GM12892 (cell line): Measurements from ENCODE around the gene INPP5A.

Source experiments
- POLR2A ChIP-seq: IDR thresholded peaks from 2 replicates; pipeline ENCODE4 v1.6.1; 2011; ENCODE audit warnings: low read depth, low read length, control low read depth
- POLR2AphosphoS5 ChIP-seq: IDR thresholded peaks from 2 replicates; pipeline ENCODE4 v1.6.1; 2011; ENCODE audit warnings: low read depth, low read length, control low read depth

DNA sequence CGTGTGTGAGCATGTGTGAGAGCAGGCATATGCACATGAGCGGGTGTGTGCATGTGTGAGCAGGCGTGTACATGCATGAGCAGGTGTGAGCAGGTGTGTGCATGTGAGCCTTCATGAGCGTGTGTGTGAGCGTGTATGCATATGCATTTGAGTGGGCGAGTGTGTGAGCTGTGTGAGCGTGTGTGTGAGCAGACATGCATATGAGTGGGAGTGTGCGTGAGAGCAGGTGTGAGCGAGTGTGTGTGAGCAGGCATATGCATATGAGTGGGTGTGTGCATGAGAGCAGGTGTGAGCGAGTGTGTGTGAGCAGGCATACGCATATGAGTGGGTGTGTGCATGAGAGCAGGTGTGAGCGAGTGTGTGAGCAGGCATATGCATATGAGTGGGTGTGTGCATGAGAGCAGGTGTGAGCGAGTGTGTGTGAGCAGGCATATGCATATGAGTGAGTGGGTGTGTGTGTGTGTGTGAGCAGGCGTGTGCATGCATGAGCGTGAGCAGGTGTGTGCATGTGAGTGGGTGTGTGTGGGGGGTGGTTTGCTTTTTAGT lies 217.7 kb downstream of the INPP5A start:
- TF ChIP-seq POLR2A (no peak), POLR2AphosphoS5 (no peak)
